ENCODE measurements around the gene IL20. TPM values are rescaled to one million over a fixed set of nuclear protein-coding genes. Genes with fewer than 3 reads are reported as not detected.
A peak's percentile ranks its signal among the peaks of the same experiment; 100 is the strongest.

The IL20 gene
- total RNA-seq, 4 donors from 2014 or later: 40.6 TPM; not detected in 3

DNA sequence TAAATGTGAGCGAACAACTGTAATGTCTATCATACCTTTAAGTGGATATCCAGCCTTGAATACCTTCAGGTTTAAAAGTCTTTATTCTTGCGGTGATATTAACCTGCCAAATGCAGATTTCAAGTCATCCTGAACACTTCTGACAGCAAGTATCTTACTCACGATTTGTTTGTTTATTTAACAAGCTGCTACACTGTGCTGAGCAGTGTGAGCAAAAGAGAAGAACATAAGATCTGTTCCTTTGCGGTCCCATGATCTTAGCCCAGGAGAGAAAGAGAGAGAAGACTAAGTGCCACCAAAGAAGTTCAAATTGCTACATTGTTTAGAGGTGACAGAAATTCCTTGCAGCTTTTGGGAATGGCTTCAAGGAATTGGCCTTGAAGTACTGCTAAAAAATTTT is 22.3 kb downstream of the IL20 start:
- no peaks in the 10 kb centered on the region for H3K9me3 ChIP-seq
- no peaks in the 10 kb centered on the region for H3K4me1 ChIP-seq
- H3K27ac ChIP-seq: no peak overlapping the region
- H3K36me3 ChIP-seq: no peaks in the 10 kb centered on the region
- H3K4me3 ChIP-seq: no peak overlapping the region
- intact Hi-C loops (cut with DNase I; ENCODE audit: low total_unique reads): no loop called here
- H3K27me3 ChIP-seq: no peaks in the 10 kb centered on the region
- DNase-seq: no peak
- TF ChIP-seq POLR2A (IDR thresholded peaks at IDR 0.05): no peak

DNA sequence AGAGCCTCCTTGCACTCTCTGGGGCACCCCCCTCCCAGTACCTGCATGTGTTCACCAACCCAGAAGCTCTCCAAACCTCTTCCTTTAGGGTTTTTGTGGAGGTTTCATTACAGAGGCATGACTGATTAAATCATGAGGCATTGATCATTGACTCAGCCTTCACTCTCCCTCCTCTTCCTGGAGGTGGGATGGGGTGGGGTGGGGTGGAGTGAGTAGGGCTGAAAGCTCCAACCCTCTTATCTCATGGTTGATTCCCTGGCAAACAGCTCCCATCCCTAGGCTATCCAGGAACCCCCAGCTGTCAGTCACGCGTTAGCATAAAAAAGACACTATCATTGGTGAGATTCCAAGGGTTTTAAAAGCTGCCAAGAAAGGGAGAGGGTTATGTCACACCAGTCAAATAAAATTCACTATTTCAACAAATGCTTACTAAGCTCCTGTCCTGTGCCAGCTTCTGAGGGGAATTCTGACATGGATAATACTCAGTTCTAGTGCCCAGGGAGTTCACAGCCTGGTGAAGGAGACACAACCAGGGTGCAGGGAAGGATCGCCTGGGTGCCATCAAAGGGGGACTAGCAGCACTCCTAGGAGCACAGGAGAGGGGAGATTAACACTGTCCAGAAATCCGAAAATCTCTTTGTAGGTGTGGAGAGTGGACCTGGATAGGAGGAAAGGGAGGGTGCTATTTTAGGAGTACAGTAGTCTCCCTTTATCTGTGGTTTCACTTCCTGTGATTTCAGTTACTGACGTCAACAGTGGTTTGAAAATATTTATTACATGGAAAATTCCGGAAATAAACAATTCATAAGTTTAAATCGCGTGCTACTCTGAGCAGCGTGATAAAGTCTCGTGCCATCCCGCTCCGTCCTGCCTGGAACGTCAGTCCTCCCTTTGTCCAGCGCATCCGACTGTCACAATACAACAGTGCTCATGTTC is 25.0 kb downstream of the IL20 start:
- H3K9me3 ChIP-seq: no peaks in the 10 kb centered on the region
- H3K36me3 ChIP-seq: no peaks in the 10 kb centered on the region
- no peaks in the 10 kb centered on the region for H3K27me3 ChIP-seq
- H3K4me3 ChIP-seq: no peak overlapping the region
- intact Hi-C loops (cut with DNase I; ENCODE audit: low total_unique reads): no loop called here
- DNase-seq: no peak
- no peak for TF ChIP-seq POLR2A (IDR thresholded peaks at IDR 0.05)
- TF ChIP-seq, protein P1, sequence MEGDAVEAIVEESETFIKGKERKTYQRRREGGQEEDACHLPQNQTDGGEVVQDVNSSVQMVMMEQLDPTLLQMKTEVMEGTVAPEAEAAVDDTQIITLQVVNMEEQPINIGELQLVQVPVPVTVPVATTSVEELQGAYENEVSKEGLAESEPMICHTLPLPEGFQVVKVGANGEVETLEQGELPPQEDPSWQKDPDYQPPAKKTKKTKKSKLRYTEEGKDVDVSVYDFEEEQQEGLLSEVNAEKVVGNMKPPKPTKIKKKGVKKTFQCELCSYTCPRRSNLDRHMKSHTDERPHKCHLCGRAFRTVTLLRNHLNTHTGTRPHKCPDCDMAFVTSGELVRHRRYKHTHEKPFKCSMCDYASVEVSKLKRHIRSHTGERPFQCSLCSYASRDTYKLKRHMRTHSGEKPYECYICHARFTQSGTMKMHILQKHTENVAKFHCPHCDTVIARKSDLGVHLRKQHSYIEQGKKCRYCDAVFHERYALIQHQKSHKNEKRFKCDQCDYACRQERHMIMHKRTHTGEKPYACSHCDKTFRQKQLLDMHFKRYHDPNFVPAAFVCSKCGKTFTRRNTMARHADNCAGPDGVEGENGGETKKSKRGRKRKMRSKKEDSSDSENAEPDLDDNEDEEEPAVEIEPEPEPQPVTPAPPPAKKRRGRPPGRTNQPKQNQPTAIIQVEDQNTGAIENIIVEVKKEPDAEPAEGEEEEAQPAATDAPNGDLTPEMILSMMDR (IDR thresholded peaks at IDR 0.05): no peak
- H3K4me1 ChIP-seq: no peaks in the 10 kb centered on the region
- H3K27ac ChIP-seq: no peak overlapping the region

DNA sequence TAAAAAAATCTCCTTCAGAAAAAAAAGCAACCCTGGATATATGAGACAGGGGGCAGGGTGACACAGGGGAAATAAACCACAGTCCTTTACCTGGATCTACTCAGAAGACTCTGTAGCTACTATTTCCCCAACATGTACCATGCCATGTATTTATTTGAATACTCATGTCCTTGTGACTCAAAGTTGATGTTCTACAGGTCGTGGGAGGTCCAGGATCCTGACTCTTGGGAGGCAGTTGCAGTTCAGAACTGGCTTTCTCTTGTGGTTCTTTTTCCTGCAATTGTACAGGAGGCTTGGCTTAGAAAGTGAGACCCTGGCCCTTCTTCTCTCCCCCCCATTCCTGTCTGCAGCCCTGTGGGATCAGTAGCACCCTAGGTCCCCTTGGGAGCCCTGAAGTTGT is 26.0 kb downstream of the IL20 start:
- Histone ChIP-seq H3K36me3 (no peaks in the 10 kb centered on the region), H3K4me3 (no peak overlapping the region), H3K27me3 (no peaks in the 10 kb centered on the region), H3K27ac (no peak overlapping the region), H3K4me1 (no peaks in the 10 kb centered on the region), H3K9me3 (no peaks in the 10 kb centered on the region)
- intact Hi-C loops (cut with DNase I; ENCODE audit: low total_unique reads): no loop called here
- TF ChIP-seq, protein P1 (IDR thresholded peaks at IDR 0.05): no peak
- TF ChIP-seq POLR2A (IDR thresholded peaks at IDR 0.05): no peak
- DNase-seq: no peak

DNA sequence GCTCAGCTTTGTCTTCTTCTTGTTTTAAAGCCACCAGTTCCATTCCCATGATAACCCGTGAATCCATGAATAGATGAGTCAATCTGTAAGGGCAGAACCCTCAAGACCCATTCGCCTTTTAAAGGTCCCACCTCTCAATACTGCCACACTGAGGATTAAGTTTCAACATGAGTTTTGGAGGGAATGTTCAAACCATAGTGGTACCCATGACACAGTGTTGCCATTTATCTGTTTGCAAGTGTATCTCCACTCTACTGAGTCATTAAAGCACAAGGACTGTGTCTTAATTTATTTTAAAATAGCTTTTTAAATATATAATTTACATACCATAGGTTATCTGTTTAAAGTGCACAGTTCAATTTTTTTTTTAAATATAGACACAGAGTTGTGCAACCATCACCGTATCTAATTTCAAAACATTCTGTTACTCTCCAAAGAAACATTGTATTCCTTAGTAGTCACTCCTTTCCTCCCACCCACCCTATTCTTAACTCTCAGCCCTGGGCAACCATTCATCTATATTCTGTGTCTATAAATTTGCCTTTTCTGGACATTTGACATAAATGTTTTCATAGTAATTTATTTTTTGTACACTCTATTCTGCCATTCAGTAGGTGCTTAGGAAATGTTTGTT is 27.0 kb downstream of the IL20 start:
- Histone ChIP-seq H3K36me3 (no peaks in the 10 kb centered on the region), H3K27ac (peak overlapping the region; percentile 48 to 51), H3K27me3 (no peaks in the 10 kb centered on the region), H3K9me3 (no peaks in the 10 kb centered on the region), H3K4me3 (no peak overlapping the region), H3K4me1 (no peaks in the 10 kb centered on the region)
- DNase-seq: no peak
- TF ChIP-seq, protein P1 (IDR thresholded peaks at IDR 0.05): no peak
- TF ChIP-seq POLR2A (IDR thresholded peaks at IDR 0.05): no peak
- intact Hi-C loops (cut with DNase I; ENCODE audit: low total_unique reads): no loop called here

DNA sequence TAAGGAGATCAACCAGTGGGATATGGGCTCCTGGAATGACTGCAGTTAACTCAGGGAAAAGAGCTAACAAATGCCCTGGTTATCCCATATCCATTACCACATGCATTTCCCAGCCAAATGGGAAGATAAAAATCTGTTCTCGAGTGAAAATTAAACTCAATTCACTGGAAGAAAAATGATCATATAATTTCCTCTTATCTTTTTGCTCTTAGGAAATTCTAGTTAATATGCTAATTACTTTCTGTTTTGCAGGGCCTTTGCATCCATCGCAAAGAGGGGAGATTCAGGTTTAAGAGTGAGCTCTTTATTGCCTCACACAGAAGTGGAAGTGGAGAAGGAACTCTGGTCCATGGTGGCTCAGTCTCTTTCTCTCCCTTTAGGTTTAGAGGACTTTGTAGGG is 28.0 kb downstream of the IL20 start:
- Histone ChIP-seq H3K27ac (peak overlapping the region; percentile 48 to 51), H3K27me3 (no peaks in the 10 kb centered on the region), H3K4me1 (no peaks in the 10 kb centered on the region), H3K36me3 (no peaks in the 10 kb centered on the region), H3K4me3 (no peak overlapping the region), H3K9me3 (no peaks in the 10 kb centered on the region)
- TF ChIP-seq POLR2A (IDR thresholded peaks at IDR 0.05): no peak
- TF ChIP-seq, protein P1 (IDR thresholded peaks at IDR 0.05): no peak
- no peak for DNase-seq
- intact Hi-C loops (cut with DNase I; ENCODE audit: low total_unique reads): no loop called here
